Adrenal gland (tissue), 5 donors: ENCODE data around the gene MYO5B.

Experiments used
- CTCF ChIP-seq, 6 experiments: fragments of 450-650 bp in 4 of 6; fragments of 200-600 bp in 2 of 6; sonication (generic) in 1 of 6; IDR thresholded peaks; 1 replicate in 5 of 6; 2 replicates in 1 of 6; pipeline versions ENCODE4 v1.5.1 to v1.8.0; 2016 to 2021; ENCODE audit warnings: antibody characterized with exemption in 6 of 6, mild to moderate bottlenecking in 2 of 6, moderate library complexity in 1 of 6
- POLR2A ChIP-seq, 2 donors: fragments of 450-650 bp; IDR thresholded peaks; one replicate each; pipeline ENCODE4 v1.6.1; 2017; ENCODE audit warnings: antibody characterized with exemption in 2 of 2, mild to moderate bottlenecking in 2 of 2, moderate library complexity in 1 of 2
- donor health status: DM: no; HTN: no; CAD: no.

GRCh38 chr18:49936821-49937220 is 258.1 kb downstream of the MYO5B start:
- no peak for TF ChIP-seq CTCF (IDR thresholded peaks at IDR 0.05)
- no peak for TF ChIP-seq POLR2A (IDR thresholded peaks at IDR 0.05)
